Measurements from ENCODE around the gene POU5F2.

POU5F2 gene, protein sequence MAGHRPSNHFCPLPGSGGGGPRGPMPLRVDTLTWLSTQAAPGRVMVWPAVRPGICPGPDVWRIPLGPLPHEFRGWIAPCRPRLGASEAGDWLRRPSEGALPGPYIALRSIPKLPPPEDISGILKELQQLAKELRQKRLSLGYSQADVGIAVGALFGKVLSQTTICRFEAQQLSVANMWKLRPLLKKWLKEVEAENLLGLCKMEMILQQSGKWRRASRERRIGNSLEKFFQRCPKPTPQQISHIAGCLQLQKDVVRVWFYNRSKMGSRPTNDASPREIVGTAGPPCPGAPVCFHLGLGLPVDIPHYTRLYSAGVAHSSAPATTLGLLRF

DNA sequence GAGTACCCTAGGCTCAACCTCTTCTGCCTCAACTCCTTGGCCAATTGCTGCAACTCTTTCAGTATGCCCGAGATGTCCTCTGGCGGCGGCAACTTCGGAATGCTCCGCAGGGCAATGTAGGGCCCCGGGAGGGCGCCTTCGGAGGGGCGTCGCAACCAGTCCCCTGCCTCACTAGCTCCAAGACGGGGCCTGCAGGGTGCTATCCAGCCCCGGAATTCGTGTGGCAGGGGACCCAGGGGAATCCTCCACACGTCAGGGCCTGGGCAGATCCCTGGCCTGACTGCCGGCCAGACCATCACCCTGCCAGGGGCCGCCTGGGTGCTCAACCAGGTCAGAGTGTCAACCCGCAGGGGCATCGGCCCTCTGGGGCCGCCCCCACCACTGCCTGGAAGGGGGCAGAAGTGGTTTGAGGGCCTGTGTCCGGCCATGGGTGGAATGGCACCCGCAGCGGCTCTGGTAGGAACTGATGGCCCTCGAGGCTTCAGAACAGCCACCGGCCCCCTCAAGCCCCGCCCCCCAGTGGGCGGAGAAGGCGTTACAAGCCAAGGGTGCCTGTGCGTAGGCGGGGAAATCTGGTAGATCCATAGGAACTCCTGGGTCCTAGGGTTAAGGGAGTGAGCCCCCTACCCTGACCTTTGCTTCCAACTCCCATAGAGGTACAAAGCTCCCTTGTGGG is at the start of gene POU5F2:
Gene POU5F2, minus strand, starts transcription at position 465 of the 676 bp plus-strand sequence. Its CDS starts 37 bp downstream, at position 428.
- DNase-seq, result no peak

DNA sequence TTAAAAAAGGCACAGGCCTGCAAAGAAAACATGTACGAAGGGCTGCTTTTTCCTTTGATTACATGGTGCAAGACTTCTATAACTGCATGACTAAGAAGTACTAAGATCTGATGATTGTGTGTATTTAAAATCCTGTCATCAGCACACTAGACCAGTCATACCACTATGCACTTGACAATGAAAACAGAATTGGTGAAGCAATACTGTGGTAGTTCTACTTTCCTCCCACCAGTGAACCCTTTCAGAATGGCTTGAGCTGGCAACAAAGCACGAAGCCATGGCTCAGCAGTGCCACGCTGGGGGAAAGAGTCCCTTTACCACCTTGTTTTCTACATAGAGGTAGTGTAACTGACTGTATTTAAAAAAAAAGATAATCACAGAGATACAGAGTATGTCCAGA is 49.0 kb upstream of the POU5F2 start:
- no peak for DNase-seq

DNA sequence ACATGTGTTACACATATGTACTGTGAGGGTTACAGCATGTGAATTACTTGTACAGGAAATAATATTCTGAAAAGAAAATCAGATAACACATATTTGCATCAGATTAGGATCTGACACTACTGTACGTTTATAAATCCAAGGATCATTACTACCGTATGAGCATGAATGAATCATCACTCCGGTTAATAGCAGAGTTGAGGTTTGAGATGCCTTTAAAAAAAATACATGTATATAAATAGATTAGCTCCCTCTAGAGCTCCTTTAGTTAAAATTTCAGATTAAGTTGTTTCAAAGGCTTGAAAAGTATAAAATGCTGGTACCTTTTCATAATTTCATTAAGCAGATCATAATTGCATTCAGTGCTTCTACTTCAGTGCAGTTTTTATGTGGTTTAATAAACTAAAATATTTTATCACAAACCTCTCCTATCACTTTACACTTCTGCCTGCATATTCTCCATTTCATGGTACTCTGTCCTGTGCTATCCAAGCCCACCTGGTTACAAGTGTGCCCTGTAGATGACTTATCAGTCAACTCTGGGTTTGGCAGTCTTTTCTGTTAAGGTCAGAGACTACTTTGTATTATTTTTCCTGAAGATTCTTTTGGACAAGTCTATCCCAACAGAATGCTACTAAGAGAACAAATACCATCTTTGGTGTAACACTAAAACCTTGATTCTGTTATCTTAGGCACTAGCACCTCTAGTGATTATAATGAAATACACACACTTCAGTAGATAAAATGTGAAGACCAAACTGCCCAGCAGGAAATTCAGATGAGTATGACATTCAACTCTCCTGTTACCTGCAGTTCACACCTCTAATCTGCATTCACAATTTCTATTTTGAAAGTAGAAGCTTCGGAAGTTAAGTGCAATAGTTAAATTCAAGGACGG is 48.0 kb upstream of the POU5F2 start:
- no peak for DNase-seq

DNA sequence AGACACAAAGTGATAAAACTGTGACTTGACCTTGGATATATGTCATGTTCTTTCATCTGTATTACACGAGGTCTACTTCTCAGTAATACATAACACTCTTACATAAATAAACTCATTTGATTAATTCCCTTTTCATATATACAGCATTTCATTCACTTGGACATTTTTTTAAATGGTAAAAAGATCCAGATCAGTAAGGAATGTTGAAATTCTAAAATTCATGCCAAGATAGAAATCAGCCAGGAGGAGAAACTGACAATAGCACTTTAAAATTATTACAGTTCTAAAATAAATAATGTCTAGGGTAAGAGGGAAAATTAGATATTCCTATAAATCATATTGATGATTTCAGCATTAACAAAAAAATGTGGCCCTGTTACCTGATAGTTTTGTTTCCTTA is 46.2 kb upstream of the POU5F2 start:
- no peak for DNase-seq

DNA sequence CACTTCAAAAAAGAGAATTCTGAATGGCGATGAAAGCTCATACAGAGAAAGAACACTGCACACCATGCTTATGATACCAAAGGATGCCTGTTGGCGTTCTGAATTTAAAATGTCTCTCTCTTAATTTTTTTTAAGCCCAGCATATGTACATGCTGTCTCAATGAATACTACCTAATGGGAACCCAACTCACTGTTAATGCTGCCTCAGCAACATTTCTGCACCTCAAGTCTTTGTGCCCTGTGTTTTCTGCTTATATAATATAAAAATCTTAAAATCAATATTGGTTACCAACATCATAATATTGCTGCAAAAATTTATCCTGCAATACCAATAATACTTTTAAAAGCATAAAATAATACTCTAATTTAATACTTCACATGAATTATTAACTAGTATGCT is 44.1 kb upstream of the POU5F2 start:
- no peak for DNase-seq

DNA sequence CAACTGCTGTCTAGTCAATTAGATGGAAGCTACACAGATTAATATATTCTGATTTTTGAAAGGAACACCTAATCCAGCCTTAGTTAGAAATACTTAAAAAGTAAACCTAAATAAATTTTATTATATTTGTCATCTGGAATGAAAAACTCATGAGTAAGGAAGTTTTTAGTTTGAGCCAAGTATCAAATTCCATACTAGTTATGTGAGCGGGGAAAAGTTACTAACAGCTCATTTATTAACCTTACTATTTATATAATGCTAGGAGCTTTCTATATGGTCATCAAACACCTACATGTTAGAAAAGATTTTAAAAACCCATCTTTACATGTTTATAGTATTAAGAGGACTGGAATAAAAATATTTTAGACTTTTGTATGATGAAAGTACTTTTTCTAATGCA is 41.6 kb upstream of the POU5F2 start:
- no peak for DNase-seq

DNA sequence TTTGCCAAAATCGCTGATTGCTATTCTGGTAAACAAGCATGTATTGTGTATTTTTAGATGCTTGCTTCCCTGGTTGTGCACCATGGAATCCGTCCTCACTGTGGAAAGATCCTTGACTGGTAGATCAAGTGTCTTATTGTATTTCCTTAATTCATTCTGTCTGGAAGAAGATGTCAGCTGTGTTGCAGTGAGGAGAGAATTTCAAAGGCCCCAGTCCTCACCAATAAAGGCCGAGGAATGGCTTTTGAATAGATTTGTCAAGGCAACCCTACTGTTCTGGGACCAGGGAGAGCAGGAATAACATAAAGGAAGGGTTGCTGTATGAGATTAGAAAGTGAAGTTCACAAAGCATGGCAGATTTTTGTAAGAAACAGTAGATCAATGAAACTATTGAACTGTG is 36.2 kb upstream of the POU5F2 start:
- DNase-seq, result no peak

DNA sequence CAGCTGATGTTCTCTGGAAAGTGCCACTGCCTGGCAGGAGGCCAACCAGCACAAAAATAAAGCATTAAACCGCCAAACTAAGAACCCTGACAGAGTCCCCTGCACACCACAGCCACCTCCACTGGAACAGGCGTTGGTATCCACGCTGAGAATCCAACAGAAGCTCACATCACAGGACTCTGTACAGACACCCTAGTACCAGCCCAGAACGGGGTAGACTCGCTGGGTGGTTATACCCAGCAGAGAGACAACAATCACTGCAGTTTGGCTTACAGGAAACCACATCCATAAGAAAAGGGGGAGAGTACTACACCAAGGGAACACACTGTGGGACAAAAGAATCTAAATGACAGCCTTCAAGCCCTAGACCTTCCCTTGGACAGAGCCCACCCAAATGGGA is 15.0 kb upstream of the POU5F2 start:
- no peak for DNase-seq

DNA sequence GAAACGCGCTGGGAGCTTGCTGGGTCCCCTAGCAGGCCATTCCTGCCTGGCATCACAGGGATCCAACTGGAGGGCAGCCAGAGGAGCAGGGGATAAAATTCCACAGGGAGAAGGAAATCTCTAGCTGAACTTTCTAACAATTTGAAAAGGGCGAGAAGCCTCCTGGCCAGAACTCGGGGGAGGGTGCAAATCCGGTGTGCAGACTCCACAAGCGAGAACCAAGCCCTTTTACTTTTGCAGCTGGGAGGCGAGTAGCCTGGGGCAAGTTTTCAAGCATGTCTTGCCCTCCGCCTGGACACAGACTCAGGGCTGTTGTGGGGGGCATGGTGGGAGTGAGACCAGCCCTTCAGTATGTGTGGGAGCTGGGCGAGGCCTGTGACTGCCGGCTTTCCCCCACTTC is 14.3 kb upstream of the POU5F2 start:
- no peak for DNase-seq

DNA sequence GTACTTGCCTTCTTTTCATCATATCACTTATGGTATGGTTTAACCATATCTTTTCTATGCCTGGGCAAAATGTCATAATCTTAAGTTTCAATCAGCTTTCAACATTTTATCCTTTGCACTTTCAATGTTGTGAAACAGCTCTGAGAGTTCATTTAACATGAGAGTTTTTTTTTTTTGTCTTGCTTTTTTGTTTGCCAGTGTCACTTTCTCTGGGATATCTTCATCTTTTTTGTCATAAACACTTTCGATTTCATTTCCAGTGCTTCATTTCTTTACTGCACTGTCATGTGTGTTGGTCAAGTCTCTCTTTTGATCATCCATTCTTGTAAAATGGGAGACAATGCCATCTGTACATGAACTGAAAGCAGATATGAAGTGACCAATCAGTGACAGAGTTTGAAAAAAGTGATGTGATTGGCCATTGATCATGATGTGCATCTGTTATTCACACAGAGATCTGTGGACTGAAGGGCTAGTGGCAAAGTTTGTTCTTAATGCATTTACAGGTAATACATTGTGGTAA is 7.5 kb upstream of the POU5F2 start:
- no peak for DNase-seq

DNA sequence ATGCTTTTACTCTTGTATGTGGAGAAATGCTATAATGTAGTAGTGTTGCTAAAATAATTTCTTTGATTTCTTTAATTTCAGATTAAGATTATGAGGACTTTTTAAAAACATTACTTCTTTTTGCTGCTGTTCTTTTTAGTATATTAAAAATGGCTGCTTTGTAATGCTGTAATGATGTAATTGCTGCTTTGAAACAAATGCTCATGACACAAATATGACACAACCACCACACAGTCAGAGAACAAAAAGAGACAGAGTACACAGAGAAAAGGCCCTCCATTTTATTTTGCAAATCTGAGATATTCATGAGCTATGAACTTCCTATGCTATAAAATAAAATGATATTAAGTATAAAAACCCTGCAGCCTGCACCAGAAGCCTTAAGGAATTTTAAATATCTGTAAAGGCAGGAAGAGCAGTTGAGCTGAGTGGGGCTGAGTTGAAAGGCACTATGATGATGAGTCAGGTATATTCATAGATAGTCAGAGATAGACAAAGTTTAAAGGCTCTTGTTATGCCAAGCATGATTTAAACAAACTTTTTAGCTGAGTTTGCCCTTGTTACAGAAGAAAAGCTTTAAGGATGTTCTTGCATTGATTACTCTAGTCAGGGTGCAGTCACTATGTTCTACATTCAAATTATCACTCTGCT is 5.1 kb upstream of the POU5F2 start:
- DNase-seq, result no peak

DNA sequence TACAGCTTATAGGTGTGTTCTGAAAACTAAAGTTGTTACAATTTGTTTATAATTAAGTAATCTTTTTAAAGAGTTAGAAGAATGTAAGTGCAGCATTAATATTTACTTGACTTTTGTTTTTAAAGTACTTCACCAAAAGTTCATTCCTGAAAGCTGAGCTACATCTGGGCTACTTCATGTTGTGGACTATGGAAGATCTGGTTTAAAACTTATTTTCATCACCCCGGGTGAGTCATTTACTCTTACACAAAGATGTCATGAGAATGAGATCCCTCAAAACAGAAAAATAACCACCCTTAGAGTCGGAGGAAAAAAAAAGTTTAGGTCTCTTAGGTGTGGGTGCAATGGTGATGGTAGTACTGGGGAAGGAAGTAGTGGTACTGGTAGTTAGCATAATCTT is 5.1 kb downstream of the POU5F2 start:
- no peak for DNase-seq

DNA sequence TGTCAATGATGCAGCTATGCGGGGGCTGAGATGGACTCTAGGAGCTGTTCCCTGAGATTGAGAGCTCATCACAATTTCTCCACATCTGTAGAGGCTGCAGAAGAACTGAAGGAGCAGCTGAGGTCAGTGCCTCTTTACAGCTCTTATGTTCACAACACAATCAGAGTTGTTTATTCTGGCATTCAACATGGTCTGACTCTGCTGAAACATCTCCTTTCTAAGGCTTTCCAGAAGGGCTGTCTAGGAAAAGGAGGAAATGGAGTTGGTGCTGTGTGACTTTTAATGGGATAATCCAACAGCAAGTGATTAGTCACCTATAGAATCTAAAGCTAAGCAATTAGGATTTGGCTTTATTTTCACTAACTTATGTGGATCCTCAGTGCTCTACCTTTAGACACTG is 6.0 kb downstream of the POU5F2 start:
- DNase-seq, result no peak

DNA sequence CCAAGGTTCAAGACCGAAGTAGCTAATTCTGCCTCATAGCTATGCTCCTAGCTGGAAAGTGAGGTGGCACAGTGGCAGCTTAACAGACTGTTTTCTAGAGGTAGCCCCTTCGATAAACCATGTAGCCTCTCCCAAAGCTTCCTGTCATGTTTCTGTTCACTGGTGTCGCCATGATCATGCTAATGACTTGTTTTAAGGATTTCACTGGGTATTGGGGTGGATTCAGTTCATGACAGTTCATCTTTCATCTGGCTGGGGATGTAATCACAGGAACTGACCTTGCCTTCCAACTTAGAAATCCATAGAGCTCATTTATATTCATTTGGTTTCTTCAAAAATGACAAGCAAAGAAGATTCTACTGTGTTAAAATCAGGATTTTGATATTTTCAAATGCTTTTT is 9.4 kb downstream of the POU5F2 start:
- DNase-seq, result no peak

DNA sequence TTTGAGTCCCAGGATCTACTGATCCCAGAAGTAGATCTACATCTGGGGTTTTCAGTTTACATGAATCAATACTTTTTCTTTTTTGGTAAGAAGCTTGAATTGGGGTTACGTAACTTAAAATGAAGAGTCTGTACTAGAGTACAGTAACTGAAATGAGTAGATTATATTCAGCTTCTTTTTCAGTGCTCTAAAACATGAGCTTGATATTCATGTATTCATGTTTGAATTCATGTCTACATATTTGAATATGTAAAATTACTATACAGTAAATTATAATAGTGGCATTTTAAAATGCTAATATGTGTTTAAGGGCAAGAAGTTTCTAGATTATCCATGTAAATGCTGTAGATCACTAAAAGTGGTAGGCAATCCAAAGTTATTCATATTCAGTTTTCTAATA is 14.8 kb downstream of the POU5F2 start:
- DNase-seq, result no peak

DNA sequence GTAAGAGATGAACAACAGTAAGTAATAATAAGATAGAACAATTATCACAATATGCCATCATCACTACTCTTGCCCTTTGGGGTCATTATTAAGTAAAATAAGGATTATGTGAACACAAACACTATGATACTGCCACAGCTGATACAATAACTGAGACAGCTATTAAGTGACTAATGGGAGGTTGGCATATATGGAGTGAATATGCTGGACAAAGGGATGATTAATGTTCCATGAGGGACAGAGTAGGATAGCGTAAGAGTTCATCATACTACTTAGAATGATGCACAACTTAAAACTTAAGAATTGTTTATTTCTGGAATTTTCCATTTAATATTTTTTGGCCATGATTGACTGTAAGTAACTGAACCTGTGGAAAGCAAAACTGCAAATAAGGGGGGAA is 16.6 kb downstream of the POU5F2 start:
- no peak for DNase-seq

DNA sequence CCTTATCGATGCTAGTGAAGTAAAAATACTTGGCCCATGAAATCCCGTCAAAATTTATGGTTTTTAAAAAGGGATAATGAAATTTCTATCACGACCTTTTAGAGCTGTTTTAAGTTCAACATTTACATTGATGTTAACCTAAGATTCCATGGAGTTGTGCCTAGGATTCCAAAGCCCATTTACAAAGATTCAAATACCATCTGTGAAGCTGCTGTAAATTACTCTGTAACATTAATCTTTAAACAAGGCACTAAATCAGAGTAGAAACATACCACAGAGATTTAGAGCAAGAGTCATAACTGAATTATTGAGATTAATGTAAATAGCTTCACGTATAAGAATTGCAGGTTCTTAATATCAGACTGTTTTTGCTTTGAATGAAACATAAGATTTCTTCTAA is 17.7 kb downstream of the POU5F2 start:
- no peak for DNase-seq

DNA sequence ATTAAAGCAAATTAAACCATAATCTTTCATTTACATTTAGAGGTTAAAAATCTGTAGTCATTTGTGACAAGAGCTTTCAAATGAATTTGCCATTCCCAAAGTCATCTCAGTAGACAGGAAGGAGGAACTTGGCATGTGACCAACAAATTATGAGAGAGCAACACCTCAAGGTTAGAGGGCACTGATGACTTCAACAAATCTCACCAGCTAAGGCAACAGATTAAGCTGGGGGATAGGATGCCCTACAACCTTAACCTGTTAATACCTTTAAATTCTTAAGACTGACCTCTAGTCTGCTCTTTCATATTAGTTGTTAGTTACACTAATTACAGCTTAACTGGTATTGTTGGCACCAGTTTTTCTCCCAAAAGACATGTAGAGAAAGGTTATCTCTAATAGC is 18.4 kb downstream of the POU5F2 start:
- no peak for DNase-seq

DNA sequence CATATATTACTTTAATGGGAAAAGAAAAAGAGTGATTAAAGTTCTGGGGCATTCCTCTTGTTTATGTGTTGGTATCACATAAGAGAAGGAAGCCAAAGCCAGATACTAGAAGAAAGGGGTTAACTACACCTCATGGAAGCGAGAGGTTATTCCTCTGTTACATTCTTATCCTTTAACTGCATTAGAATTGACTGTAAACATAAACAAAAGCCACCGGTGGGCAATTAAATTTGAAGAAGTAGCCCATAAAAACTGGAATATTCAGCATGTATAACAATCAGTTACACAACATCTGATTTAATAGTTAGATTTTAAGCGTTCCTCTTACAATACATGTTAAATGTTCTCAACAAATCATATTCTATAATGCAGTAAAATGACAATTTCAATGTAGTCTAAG is 18.8 kb downstream of the POU5F2 start:
- no peak for DNase-seq

DNA sequence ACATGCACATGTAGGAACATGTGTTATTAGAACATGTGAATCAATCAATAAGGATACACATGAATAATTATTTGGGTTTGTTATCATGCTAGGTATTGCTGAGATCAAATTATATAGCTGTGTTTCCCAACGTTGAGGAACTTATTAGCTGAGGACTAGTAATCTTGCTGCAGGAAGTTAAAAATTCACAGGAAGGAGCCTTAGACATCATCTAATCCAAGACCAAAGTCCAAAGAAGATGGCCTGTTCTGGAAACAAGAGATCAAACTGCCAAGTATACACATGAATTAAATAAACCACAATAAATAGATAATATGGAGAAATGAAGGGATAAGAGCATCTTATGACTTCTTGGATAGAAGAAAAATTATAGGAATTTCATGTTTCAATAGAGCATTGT is 19.9 kb downstream of the POU5F2 start:
- DNase-seq, result no peak

DNA sequence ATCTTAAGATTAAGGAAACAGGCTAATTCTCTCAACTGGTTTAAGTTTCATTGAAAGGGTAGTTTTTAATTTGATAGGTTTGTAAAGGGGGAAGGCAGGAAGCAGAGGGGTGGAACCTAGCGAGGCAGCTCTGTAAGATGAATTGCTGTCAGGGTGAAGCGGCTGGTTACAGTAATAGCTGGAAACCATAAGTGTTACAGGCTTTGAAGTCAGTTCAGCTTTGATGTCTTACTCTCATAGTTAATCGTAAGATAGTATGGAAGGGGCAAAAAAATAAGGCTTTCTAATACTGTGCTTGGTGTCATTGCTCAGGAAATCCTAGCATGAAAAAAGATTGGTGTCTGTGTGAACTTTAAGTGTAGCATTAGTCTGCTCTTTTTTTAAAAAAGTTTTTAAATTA is 20.3 kb downstream of the POU5F2 start:
- no peak for DNase-seq

DNA sequence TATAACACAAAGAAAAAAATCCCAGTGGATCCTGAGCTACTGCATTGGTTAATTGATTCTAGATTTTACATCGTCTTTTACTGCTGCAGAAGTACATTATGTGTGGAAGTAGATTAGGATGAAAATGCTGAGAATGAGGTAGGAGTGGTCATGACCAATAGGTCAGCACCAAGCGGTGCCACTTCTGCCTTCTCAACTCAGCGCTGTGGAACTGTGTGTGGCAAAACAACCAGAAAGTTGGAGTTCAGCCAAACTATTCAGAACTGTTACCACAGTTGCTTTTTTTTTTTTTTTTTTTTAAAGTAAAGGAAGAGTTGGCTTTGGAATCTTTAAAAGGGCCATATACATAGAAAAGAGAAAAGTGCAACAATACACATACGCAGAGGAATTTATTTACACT is 24.2 kb downstream of the POU5F2 start:
- no peak for DNase-seq

DNA sequence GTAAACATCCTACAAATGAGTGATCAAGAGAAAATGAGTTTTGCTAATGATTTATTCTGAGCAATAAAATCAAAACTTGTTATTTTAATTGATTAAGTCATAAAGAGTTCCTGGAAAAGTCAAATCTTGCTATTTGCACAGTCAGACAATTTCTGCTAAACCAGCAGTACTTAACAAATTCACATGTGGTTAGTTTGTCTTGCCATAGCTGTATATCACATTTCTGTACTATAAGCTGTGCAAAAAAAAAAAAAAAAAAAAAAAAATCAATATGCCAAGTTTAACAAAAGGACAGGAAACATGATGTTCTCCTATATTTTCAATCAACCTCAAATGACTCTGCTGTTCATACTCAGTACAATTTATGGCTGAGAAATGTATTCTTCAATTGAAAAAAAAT is 24.9 kb downstream of the POU5F2 start:
- no peak for DNase-seq

All from stimulated activated CD4-positive, alpha-beta T cell treated with anti-CD3 and anti-CD28 coated beads, Interleukin-2, amount 100 ng/mL, for 48 hours (primary cell).